G401 (cell line): Measurements from ENCODE around the gene TNFSF15. TPM values are rescaled to one million over a fixed set of nuclear protein-coding genes. Genes with fewer than 3 reads are reported as not detected.

Source experiments
- DNase-seq: peaks from one replicate; pipeline ENCODE4 v3.0.0-alpha.2; 2015; ENCODE audit warnings: low spot score
- in situ Hi-C: cut with HindIII; loops from 2 replicates; pipeline ENCODE4 v1.10.0; 2016; ENCODE audit warnings: low sequenced_read_pairs, mixed read lengths
- total RNA-seq: library from RNA; depleted of rRNA; stranded (reverse); fragments of >200 nt; shearing (Covaris generic); gene quantifications from 2 replicates; pipeline ENCODE4 v1.2.3, GENCODE V29; 2014

Gene TNFSF15
- total RNA-seq, 1 experiment from 2014 or later = not detected

GRCh38 chr9:114798101-114798500 lies 7.7 kb downstream of the TNFSF15 start:
- DNase-seq = no peak
- in situ Hi-C loops = no loop called here

GRCh38 chr9:114792396-114792795 lies 13.4 kb downstream of the TNFSF15 start:
- in situ Hi-C loops = no loop called here
- DNase-seq = no peak

- no peak for DNase-seq
- in situ Hi-C loops = no loop called here
Observed at GRCh38 chr9:114791736-114792135, 14.1 kb downstream of the TNFSF15 start.

- DNase-seq = no peak
- in situ Hi-C loops = no loop called here
Observed at GRCh38 chr9:114791312-114791711, 14.5 kb downstream of the TNFSF15 start.

- no peak for DNase-seq
- in situ Hi-C loops = no loop called here
Observed at GRCh38 chr9:114790521-114790920, 15.3 kb downstream of the TNFSF15 start.

- in situ Hi-C loops = no loop called here
- no peak for DNase-seq
Observed at GRCh38 chr9:114789006-114789405, 16.8 kb downstream of the TNFSF15 start.

- no peak for DNase-seq
- in situ Hi-C loops = no loop called here
Observed at GRCh38 chr9:114787781-114788498, 17.9 kb downstream of the TNFSF15 start.

- in situ Hi-C loops = no loop called here
- no peak for DNase-seq
Observed at GRCh38 chr9:114787214-114787613, 18.6 kb downstream of the TNFSF15 start.

- DNase-seq = no peak
- in situ Hi-C loops = no loop called here
Observed at GRCh38 chr9:114785866-114786650, 19.8 kb downstream of the TNFSF15 start.

GRCh38 chr9:114784721-114785279 lies 21.0 kb downstream of the TNFSF15 start:
- no peak for DNase-seq
- in situ Hi-C loops = no loop called here

- no peak for DNase-seq
- in situ Hi-C loops = no loop called here
Observed at GRCh38 chr9:114782586-114782985, 23.3 kb downstream of the TNFSF15 start.

- in situ Hi-C loops = no loop called here
- no peak for DNase-seq
Observed at GRCh38 chr9:114779352-114779845, 26.4 kb downstream of the TNFSF15 start.

GRCh38 chr9:114777821-114778609 lies 27.8 kb downstream of the TNFSF15 start:
- in situ Hi-C loops = no loop called here
- DNase-seq = no peak

GRCh38 chr9:114776683-114777399 lies 29.0 kb downstream of the TNFSF15 start:
- in situ Hi-C loops = no loop called here
- no peak for DNase-seq

- in situ Hi-C loops = no loop called here
- no peak for DNase-seq
Observed at GRCh38 chr9:114775981-114776380, 29.9 kb downstream of the TNFSF15 start.

GRCh38 chr9:114775121-114775520 lies 30.7 kb downstream of the TNFSF15 start:
- in situ Hi-C loops = no loop called here
- DNase-seq = no peak

- in situ Hi-C loops = no loop called here
- DNase-seq = no peak
Observed at GRCh38 chr9:114774524-114774923, 31.3 kb downstream of the TNFSF15 start.

- in situ Hi-C loops = no loop called here
- peak; percentile 1 for DNase-seq
Observed at GRCh38 chr9:114771889-114772288, 34.0 kb downstream of the TNFSF15 start.

- DNase-seq = no peak
- in situ Hi-C loops = no loop called here
Observed at GRCh38 chr9:114770991-114771390, 34.8 kb downstream of the TNFSF15 start.
